Measurements from ENCODE around the gene MYH11. TPM values are rescaled to one million over a fixed set of nuclear protein-coding genes. Genes with fewer than 3 reads are reported as not detected.
"Not testable (repeated sequence)": the region's sequence is repeated elsewhere in the genome, so short reads cannot be mapped to it uniquely, and the experiment has no call there.

MYH11 gene
- total RNA-seq, 2 donors from 2014 or later = 968 to 2,091 TPM

DNA sequence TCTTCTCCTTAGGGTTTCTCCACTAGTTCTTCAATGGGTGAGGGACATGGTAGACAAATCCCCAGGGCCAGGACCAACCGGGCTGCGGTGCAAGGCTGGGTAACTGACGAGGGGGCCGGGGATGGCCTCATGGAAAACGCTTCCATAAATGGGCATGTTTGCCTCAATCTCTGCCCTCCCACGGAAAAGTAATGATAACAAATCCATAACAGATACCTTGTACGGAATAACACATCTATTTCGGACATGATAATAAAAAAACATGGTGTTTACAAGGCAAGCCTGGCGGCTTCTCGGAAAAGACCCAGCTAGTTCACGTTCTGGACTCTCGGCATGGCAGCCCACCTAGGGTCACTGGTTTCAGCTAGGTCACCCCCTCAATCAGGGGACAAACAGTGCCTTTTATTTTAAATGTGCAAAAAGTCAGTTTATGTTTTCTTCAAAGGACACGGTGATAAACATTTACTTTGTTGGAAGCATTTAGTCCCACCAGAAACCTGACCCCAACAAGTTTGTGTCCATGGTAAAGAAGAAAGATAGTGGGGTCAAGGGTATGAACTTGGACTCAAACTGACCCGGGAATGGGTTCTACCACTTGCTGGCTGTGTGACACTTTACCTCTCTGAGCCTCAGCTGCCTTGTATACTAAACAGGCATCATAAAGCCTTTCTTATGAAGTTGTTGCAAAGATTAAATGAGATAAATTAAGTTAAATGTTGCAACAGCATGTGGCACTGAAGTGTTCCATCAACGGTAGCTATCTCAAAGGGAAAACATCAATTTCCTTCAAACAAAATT is 1.7 kb downstream of the MYH11 start:
- TF ChIP-seq POLR2AphosphoS5 (IDR thresholded peaks at IDR 0.05) = peak; percentile 4
- TF ChIP-seq, protein P1, sequence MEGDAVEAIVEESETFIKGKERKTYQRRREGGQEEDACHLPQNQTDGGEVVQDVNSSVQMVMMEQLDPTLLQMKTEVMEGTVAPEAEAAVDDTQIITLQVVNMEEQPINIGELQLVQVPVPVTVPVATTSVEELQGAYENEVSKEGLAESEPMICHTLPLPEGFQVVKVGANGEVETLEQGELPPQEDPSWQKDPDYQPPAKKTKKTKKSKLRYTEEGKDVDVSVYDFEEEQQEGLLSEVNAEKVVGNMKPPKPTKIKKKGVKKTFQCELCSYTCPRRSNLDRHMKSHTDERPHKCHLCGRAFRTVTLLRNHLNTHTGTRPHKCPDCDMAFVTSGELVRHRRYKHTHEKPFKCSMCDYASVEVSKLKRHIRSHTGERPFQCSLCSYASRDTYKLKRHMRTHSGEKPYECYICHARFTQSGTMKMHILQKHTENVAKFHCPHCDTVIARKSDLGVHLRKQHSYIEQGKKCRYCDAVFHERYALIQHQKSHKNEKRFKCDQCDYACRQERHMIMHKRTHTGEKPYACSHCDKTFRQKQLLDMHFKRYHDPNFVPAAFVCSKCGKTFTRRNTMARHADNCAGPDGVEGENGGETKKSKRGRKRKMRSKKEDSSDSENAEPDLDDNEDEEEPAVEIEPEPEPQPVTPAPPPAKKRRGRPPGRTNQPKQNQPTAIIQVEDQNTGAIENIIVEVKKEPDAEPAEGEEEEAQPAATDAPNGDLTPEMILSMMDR (IDR thresholded peaks at IDR 0.05) = no peak
- no peaks in the 10 kb centered on the region for H3K36me3 ChIP-seq
- DNase-seq (ENCODE audit: low spot score) = no peak
- intact Hi-C loops (cut with DNase I) = no loop called here
- H3K4me1 ChIP-seq (replicated peaks) = no peaks in the 10 kb centered on the region
- peak overlapping the region; percentile 22 to 35 for H3K4me3 ChIP-seq
- 61% methylated on average over 15 of the region's 15 CpGs for WGBS
- peaks cover 4% of the 10 kb centered on the region for H3K27me3 ChIP-seq (replicated peaks; ENCODE audit: insufficient read depth)
- peak overlapping the region; percentile 56 to 58 for H3K27ac ChIP-seq
- no peaks in the 10 kb centered on the region for H3K9me3 ChIP-seq

DNA sequence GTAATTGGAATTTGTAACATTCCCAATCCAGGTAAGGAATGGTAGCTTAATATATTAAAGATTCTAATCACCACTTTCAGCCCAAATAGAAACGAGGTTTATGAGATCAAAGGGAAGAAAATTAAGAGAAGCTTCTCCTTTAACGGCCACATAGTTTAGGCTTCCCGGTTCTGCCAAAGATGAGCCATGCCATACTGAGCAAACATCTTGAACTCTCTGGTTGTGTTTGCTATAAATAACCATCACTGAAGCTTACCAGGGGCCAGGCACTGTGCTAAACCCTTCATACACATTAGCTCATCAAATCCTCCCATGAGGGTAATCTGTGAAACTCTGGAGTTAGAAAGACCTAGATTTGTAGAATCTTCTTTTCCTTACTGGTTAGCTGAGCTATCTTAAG is 2.8 kb downstream of the MYH11 start:
- Histone ChIP-seq H3K4me3 (peak overlapping the region; percentile 22 to 35), H3K27me3 (replicated peaks; ENCODE audit: insufficient read depth) (peaks cover 4% of the 10 kb centered on the region), H3K4me1 (replicated peaks) (no peaks in the 10 kb centered on the region), H3K36me3 (no peaks in the 10 kb centered on the region), H3K9me3 (no peaks in the 10 kb centered on the region), H3K27ac (peak overlapping the region; percentile 56 to 58)
- DNase-seq (ENCODE audit: low spot score) = no peak
- intact Hi-C loops (cut with DNase I) = no loop called here
- WGBS = 19% methylated on average over 3 of the region's 3 CpGs
- no peak for TF ChIP-seq POLR2AphosphoS5 (IDR thresholded peaks at IDR 0.05)
- TF ChIP-seq, protein P1 (IDR thresholded peaks at IDR 0.05) = no peak
- no peak for TF ChIP-seq POLR2A (IDR thresholded peaks at IDR 0.05)

DNA sequence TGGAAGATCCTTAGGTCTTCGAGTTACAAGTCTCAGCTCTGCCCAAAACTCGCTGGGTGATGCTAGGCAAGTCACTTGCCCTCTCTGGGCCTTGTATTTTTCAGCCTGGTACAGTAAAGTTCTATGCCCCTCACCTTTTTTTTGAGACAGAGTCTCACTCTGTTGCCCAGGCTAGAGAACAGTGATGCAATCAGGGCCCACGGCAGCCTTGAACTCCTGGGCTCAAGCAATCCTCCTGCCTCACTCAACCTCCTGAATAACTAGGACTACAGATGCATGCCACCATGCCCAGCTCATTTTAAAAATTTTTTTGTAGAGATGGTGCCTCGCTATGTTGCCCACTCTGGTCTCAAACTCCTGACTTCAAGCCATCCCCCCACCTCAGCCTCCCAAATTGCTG is 3.8 kb downstream of the MYH11 start:
- no peaks in the 10 kb centered on the region for H3K4me1 ChIP-seq (replicated peaks)
- DNase-seq (ENCODE audit: low spot score) = no peak
- intact Hi-C loops (cut with DNase I) = no loop called here
- H3K27ac ChIP-seq = peak overlapping the region; percentile 56 to 58
- TF ChIP-seq POLR2AphosphoS5 (IDR thresholded peaks at IDR 0.05) = no peak
- TF ChIP-seq, protein P1 (IDR thresholded peaks at IDR 0.05) = no peak
- TF ChIP-seq POLR2A (IDR thresholded peaks at IDR 0.05) = no peak
- WGBS = 80% methylated on average over 4 of the region's 4 CpGs
- peaks cover 4% of the 10 kb centered on the region for H3K27me3 ChIP-seq (replicated peaks; ENCODE audit: insufficient read depth)
- peak overlapping the region; percentile 22 to 35 for H3K4me3 ChIP-seq
- H3K36me3 ChIP-seq = no peaks in the 10 kb centered on the region
- H3K9me3 ChIP-seq = no peaks in the 10 kb centered on the region

DNA sequence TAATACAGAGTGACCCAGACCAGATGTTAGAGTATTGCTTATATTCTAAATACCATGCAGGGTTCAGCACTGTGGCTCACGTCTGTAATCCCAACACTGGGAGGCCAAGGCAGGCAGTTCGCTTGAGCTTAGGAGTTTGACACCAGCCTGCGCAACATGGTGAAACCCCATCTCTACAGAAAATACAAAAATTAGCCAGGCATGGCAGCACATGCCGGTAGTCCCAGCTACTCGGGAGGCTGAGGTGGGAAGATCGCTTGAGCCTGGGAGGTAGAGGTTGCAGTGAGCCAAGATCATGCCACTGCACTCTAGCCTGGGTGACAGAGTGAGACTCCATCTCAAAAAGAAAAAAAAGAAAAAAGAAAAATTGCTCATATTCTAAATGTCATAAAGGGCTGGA is 6.3 kb downstream of the MYH11 start:
- H3K4me1 ChIP-seq (replicated peaks); intact Hi-C loops (cut with DNase I); DNase-seq (ENCODE audit: low spot score); H3K36me3 ChIP-seq; H3K27ac ChIP-seq; H3K27me3 ChIP-seq (replicated peaks; ENCODE audit: insufficient read depth); H3K4me3 ChIP-seq; H3K9me3 ChIP-seq: not testable (repeated sequence)
- 67% methylated on average over 6 of the region's 6 CpGs for WGBS

DNA sequence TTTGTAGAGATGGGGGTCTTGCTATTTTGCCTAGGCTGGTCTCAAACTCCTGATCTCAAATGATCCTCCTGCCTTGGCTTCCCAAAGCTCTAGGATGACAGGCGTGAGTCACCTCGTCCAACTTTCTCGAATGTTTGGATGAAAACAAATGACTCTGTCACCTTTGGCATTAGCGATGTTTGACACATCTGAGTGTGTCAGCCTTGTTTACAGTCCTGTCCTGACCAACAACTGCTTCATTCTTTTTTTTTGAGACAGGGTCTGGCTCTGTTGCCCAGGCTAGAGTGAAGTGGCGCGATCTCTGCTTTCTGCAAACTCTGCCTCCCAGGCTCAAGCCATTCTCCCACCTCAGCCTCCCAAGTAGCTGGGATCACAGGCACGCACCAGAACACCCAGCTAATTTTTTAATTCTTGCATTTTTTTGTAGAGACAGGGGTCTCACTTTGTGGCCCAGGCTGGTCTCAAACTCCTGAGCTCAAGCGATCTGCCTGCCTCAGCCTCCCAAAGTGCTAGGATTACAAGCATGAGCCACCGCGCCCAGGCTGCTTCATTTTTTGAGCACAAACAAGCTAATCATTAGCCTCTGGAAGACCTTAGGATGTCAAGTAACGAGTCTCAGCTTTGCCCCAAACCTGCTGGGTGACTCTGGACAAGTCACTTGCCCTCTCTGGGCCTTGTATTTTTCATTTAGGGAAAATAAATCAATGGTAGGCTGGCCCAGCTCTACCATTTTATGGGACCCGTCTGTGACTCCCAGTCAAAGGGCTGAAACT is 7.4 kb downstream of the MYH11 start:
- Histone ChIP-seq H3K9me3 (no peaks in the 10 kb centered on the region), H3K4me3 (peak overlapping the region in 1 of 2 donors; percentile 1), H3K36me3 (no peaks in the 10 kb centered on the region), H3K27ac (peak overlapping the region in 1 of 2 donors; percentile 22), H3K4me1 (replicated peaks) (no peaks in the 10 kb centered on the region), H3K27me3 (replicated peaks; ENCODE audit: insufficient read depth) (no peaks in the 10 kb centered on the region)
- intact Hi-C loops (cut with DNase I) = no loop called here
- 73% methylated on average over 12 of the region's 12 CpGs for WGBS
- DNase-seq (ENCODE audit: low spot score) = no peak
- TF ChIP-seq, protein P1 (IDR thresholded peaks at IDR 0.05) = no peak
- TF ChIP-seq POLR2A (IDR thresholded peaks at IDR 0.05) = no peak
- no peak for TF ChIP-seq POLR2AphosphoS5 (IDR thresholded peaks at IDR 0.05)

All from prostate gland (tissue), 2 donors.